Skeletal muscle tissue (tissue), 4 donors: ENCODE data around the gene ADGRD1. TPM values are rescaled to one million over a fixed set of nuclear protein-coding genes. Genes with fewer than 3 reads are reported as not detected.
"Not testable (repeated sequence)": the region's sequence is repeated elsewhere in the genome, so short reads cannot be mapped to it uniquely, and the experiment has no call there.

ENCODE experiments used
- H3K27ac ChIP-seq: one replicate; pipeline ENCODE4 v1.7.0; 2013; ENCODE audit warnings: mild to moderate bottlenecking, low read depth, low read length, inconsistent platforms
- H3K27me3 ChIP-seq, 3 donors: one replicate each; pipeline ENCODE4 v1.7.0; 2013; ENCODE audit warnings: low read length in 3 of 3; ENCODE audit not compliant: control insufficient read depth in 3 of 3, insufficient read depth in 3 of 3
- H3K36me3 ChIP-seq, 3 donors: one replicate each; pipeline ENCODE4 v1.7.0; 2013; ENCODE audit warnings: low read length in 3 of 3; ENCODE audit not compliant: control insufficient read depth in 3 of 3, insufficient read depth in 3 of 3
- H3K4me1 ChIP-seq, 3 donors: one replicate each; pipeline ENCODE4 v1.7.0; 2013; ENCODE audit warnings: low read length in 3 of 3, mild to moderate bottlenecking in 3 of 3; ENCODE audit not compliant: control insufficient read depth in 3 of 3, insufficient read depth in 3 of 3
- H3K4me3 ChIP-seq, 3 donors: one replicate each; pipeline ENCODE4 v1.7.0; 2013; ENCODE audit warnings: low read length in 3 of 3
- H3K9ac ChIP-seq, 3 donors: one replicate each; pipeline ENCODE4 v1.7.0; 2013; ENCODE audit warnings: low read length in 3 of 3, mild to moderate bottlenecking in 3 of 3, moderate library complexity in 2 of 3, low read depth in 1 of 3
- H3K9me3 ChIP-seq, 3 donors: one replicate each; pipeline ENCODE4 v1.7.0; 2013; ENCODE audit warnings: low read length in 3 of 3; ENCODE audit not compliant: control insufficient read depth in 3 of 3
- total RNA-seq: library from RNA; depleted of rRNA; stranded (reverse); fragments of >200 nt; gene quantifications from one replicate; pipeline ENCODE4 v1.2.3, GENCODE V29; 2014
- donor health status: Osteomylitis.

ADGRD1 gene
- 7.8 TPM for total RNA-seq

GRCh38 chr12:130953771-130954543 lies at the start of gene ADGRD1:
TSS of gene ADGRD1 (plus strand) at chr12:130953907. CDS start at chr12:130954466, 559 bp downstream.
- H3K36me3 ChIP-seq, result peaks cover 0 to 2% (median 0%) of the 10 kb centered on the region in 3 donors

GRCh38 chr12:130904064-130904463 lies 49.6 kb upstream of the ADGRD1 start:
- Histone ChIP-seq H3K27ac (no peak overlapping the region), H3K4me3 (no peak overlapping the region), H3K9me3 (no peaks in the 10 kb centered on the region), H3K36me3 (no peaks in the 10 kb centered on the region), H3K4me1 (no peaks in the 10 kb centered on the region), H3K9ac (no peak overlapping the region), H3K27me3 (no peaks in the 10 kb centered on the region)

More at GRCh38 chr12:130953771-130954543, at the start of gene ADGRD1:
- peaks cover 19 to 24% (median 21%) of the 10 kb centered on the region in 3 donors for H3K4me1 ChIP-seq
- H3K9me3 ChIP-seq, result no peaks in the 10 kb centered on the region
- peak within 1 kb of the TSS; percentile 23 to 86 (median 80) for H3K9ac ChIP-seq
- peaks cover 0 to 1% (median 0%) of the 10 kb centered on the region in 3 donors for H3K27me3 ChIP-seq
- H3K4me3 ChIP-seq, result peak within 1 kb of the TSS; percentile 59 to 81 (median 76)
- H3K27ac ChIP-seq, result peak within 1 kb of the TSS; percentile 52

- H3K9me3 ChIP-seq, H3K4me3 ChIP-seq, H3K27ac ChIP-seq, H3K9ac ChIP-seq, H3K4me1 ChIP-seq, H3K27me3 ChIP-seq, H3K36me3 ChIP-seq: not testable (repeated sequence)
Observed at GRCh38 chr12:130904936-130905455, 48.7 kb upstream of the ADGRD1 start.

- Histone ChIP-seq H3K4me1 (no peaks in the 10 kb centered on the region), H3K27ac (no peak overlapping the region), H3K27me3 (no peaks in the 10 kb centered on the region), H3K9me3 (no peaks in the 10 kb centered on the region), H3K9ac (no peak overlapping the region), H3K4me3 (no peak overlapping the region), H3K36me3 (no peaks in the 10 kb centered on the region)
Observed at GRCh38 chr12:130909111-130909510, 44.6 kb upstream of the ADGRD1 start.

GRCh38 chr12:130911193-130911592 lies 42.5 kb upstream of the ADGRD1 start:
- H3K4me1 ChIP-seq, result peaks cover 0 to under 1% (median 0%) of the 10 kb centered on the region in 3 donors
- peaks cover 0 to 8% (median 7%) of the 10 kb centered on the region in 3 donors for H3K27me3 ChIP-seq
- no peaks in the 10 kb centered on the region for H3K36me3 ChIP-seq
- H3K27ac ChIP-seq, result no peak overlapping the region
- H3K4me3 ChIP-seq, result no peak overlapping the region
- no peaks in the 10 kb centered on the region for H3K9me3 ChIP-seq
- H3K9ac ChIP-seq, result no peak overlapping the region

- no peak overlapping the region for H3K9ac ChIP-seq
Observed at GRCh38 chr12:130911933-130912332, 41.8 kb upstream of the ADGRD1 start.

GRCh38 chr12:130916241-130916911 lies 37.3 kb upstream of the ADGRD1 start:
- Histone ChIP-seq H3K9me3 (no peaks in the 10 kb centered on the region), H3K27ac (no peak overlapping the region), H3K4me3 (peak overlapping the region in 2 of 3 donors; percentile 52 to 55), H3K36me3 (no peaks in the 10 kb centered on the region), H3K27me3 (peaks cover 4 to 33% (median 29%) of the 10 kb centered on the region in 3 donors), H3K9ac (no peak overlapping the region), H3K4me1 (peaks cover 0 to 6% (median 0%) of the 10 kb centered on the region in 3 donors)

More at GRCh38 chr12:130911933-130912332, 41.8 kb upstream of the ADGRD1 start:
- peaks cover 0 to 15% (median 12%) of the 10 kb centered on the region in 3 donors for H3K27me3 ChIP-seq
- no peak overlapping the region for H3K4me3 ChIP-seq
- no peaks in the 10 kb centered on the region for H3K9me3 ChIP-seq
- no peak overlapping the region for H3K27ac ChIP-seq
- H3K4me1 ChIP-seq, result peaks cover 0 to 6% (median 0%) of the 10 kb centered on the region in 3 donors
- H3K36me3 ChIP-seq, result no peaks in the 10 kb centered on the region

- Histone ChIP-seq H3K27me3 (peaks cover 4 to 33% (median 29%) of the 10 kb centered on the region in 3 donors), H3K9ac (no peak overlapping the region), H3K9me3 (no peaks in the 10 kb centered on the region), H3K4me3 (no peak overlapping the region), H3K4me1 (peaks cover 0 to 6% (median 0%) of the 10 kb centered on the region in 3 donors), H3K27ac (no peak overlapping the region), H3K36me3 (no peaks in the 10 kb centered on the region)
Observed at GRCh38 chr12:130917607-130918006, 36.1 kb upstream of the ADGRD1 start.

- no peak overlapping the region for H3K9ac ChIP-seq
- no peaks in the 10 kb centered on the region for H3K9me3 ChIP-seq
- H3K27ac ChIP-seq, result no peak overlapping the region
- H3K4me1 ChIP-seq, result peaks cover 0 to 6% (median 0%) of the 10 kb centered on the region in 3 donors
- peaks cover 4 to 33% (median 29%) of the 10 kb centered on the region in 3 donors for H3K27me3 ChIP-seq
- no peaks in the 10 kb centered on the region for H3K36me3 ChIP-seq
- H3K4me3 ChIP-seq, result no peak overlapping the region
Observed at GRCh38 chr12:130919086-130919485, 34.6 kb upstream of the ADGRD1 start.
